HCT116 (cell line): ENCODE results near the gene SFT2D2. TPM values are rescaled to one million over a fixed set of nuclear protein-coding genes. Genes with fewer than 3 reads are reported as not detected.

Source experiments
- ATAC-seq: fragments of 200-7000 bp; cut with Tn5 transposase; 2 replicates; pipeline ENCODE4 v1.9.1; 2020; ENCODE audit warnings: mild to moderate bottlenecking, moderate library complexity
- BruUV-seq: library from RNA; stranded (reverse); fragments of 400-500 nt; replicated peaks from 2 replicates; lab custom pipeline; 2021; lab: Mats Ljungman, UMichigan
- CTCF ChIA-PET: fragments of 300-600 bp; sonication (Branson Sonifier 250); formaldehyde crosslinking; loops from one replicate; lab custom pipeline; 2021; ENCODE audit warnings: antibody characterized with exemption; lab: Charles Lee
- POLR2A ChIA-PET: fragments of 300-600, 350-600 bp; sonication (Branson Sonifier 250); formaldehyde crosslinking; loops from one replicate; lab custom pipeline; 2021; ENCODE audit warnings: antibody characterized with exemption; lab: Charles Lee
- RAD21 ChIA-PET, 2 experiments: fragments of 300-600 bp; sonication (Branson Sonifier 250); formaldehyde crosslinking; loops; one replicate each; lab custom pipeline; 2023; ENCODE audit warnings: low total read pairs in 2 of 2; ENCODE audit not compliant: uncharacterized antibody in 2 of 2, unreplicated experiment in 2 of 2, low non-redundant PET in 1 of 2; lab: Charles Lee
- DNase-seq: peaks from one replicate; pipeline ENCODE4 v3.0.0-alpha.2; 2010; ENCODE audit warnings: low read depth, low spot score
- H2AFZ ChIP-seq: fragments of 200-600 bp; shearing (Covaris generic), sonication (generic); 2 replicates; pipeline ENCODE4 v1.6.1; 2017; ENCODE audit warnings: low read depth, mixed run types, mixed read lengths, antibody characterized with exemption, low read length; ENCODE audit not compliant: poor library complexity, severe bottlenecking
- H3K27ac ChIP-seq: 2 replicates; pipeline ENCODE4 v1.5.1; 2012; ENCODE audit warnings: low read depth, low read length
- H3K27me3 ChIP-seq: fragments of 200-600 bp; sonication (generic); 2 replicates; pipeline ENCODE4 v1.6.1; 2016; ENCODE audit warnings: mixed run types, low read length, mixed read lengths; ENCODE audit not compliant: insufficient read depth
- H3K36me3 ChIP-seq, 2 experiments: fragments of 200-500 bp in 1 of 2; fragments of 200-600 bp in 1 of 2; sonication (Bioruptor generic) in 1 of 2; sonication (generic) in 1 of 2; 2 replicates each; pipeline versions ENCODE4 v1.5.1 to v1.6.1; 2014 to 2016; ENCODE audit warnings: low read length in 2 of 2, inconsistent platforms in 1 of 2, mixed read lengths in 1 of 2, mixed run types in 1 of 2; ENCODE audit not compliant: insufficient read depth in 2 of 2, control insufficient read depth in 1 of 2
- H3K4me1 ChIP-seq, 2 experiments: fragments of 200-600 bp in 1 of 2; sonication (generic) in 1 of 2; 2 replicates each; pipeline versions ENCODE4 v1.5.1 to v1.6.1; 2012 to 2017; ENCODE audit warnings: low read length in 2 of 2, inconsistent platforms in 1 of 2, mild to moderate bottlenecking in 1 of 2, mixed read lengths in 1 of 2, mixed run types in 1 of 2, moderate library complexity in 1 of 2; ENCODE audit not compliant: insufficient read depth in 2 of 2, control insufficient read depth in 1 of 2
- H3K4me2 ChIP-seq: fragments of 200-600 bp; sonication (generic); 2 replicates; pipeline ENCODE4 v1.6.1; 2017; ENCODE audit warnings: mixed run types, low read length, mixed read lengths
- H3K4me3 ChIP-seq, 2 experiments: fragments of 200-600 bp in 1 of 2; sonication (generic) in 1 of 2; replicated peaks in 1 of 2; 2 replicates each; pipeline ENCODE4 v1.5.1; 2011 to 2016; ENCODE audit warnings: low read length in 2 of 2, control low read depth in 1 of 2, low read depth in 1 of 2, mild to moderate bottlenecking in 1 of 2, mixed read lengths in 1 of 2, mixed run types in 1 of 2
- H3K79me2 ChIP-seq: fragments of 200-600 bp; sonication (generic); 2 replicates; pipeline ENCODE4 v1.6.1; 2017; ENCODE audit warnings: mild to moderate bottlenecking, mixed run types, low read length, moderate library complexity, mixed read lengths; ENCODE audit not compliant: insufficient read depth
- H3K9ac ChIP-seq: fragments of 200-600 bp; sonication (generic); 2 replicates; pipeline ENCODE4 v1.6.1; 2016; ENCODE audit warnings: low read length, mixed read lengths
- H3K9me2 ChIP-seq: fragments of 200-600 bp; sonication (generic), shearing (Covaris generic); 2 replicates; pipeline ENCODE4 v1.6.1; 2017; ENCODE audit warnings: mixed run types, mild to moderate bottlenecking, moderate library complexity; ENCODE audit not compliant: insufficient read depth
- H3K9me3 ChIP-seq, 2 experiments: fragments of 200-500 bp in 1 of 2; fragments of 200-600 bp in 1 of 2; sonication (Bioruptor generic) in 1 of 2; sonication (generic) in 1 of 2; 2 replicates each; pipeline ENCODE4 v1.6.1; 2014 to 2017; ENCODE audit warnings: low read length in 2 of 2, mixed read lengths in 2 of 2, inconsistent platforms in 1 of 2, low read depth in 1 of 2, mild to moderate bottlenecking in 1 of 2, mixed run types in 1 of 2, moderate library complexity in 1 of 2; ENCODE audit not compliant: control insufficient read depth in 1 of 2, insufficient read depth in 1 of 2
- H4K20me1 ChIP-seq: fragments of 200-600 bp; sonication (generic), shearing (Covaris generic); 2 replicates; pipeline ENCODE4 v1.6.1; 2017; ENCODE audit warnings: mixed run types, mild to moderate bottlenecking, moderate library complexity; ENCODE audit not compliant: insufficient read depth
- CBX3 ChIP-seq: IDR thresholded peaks from 2 replicates; pipeline ENCODE4 v1.6.1; 2012; ENCODE audit warnings: low read depth
- CEBPB ChIP-seq: IDR thresholded peaks from 2 replicates; pipeline ENCODE4 v1.6.1; 2012; ENCODE audit warnings: low read depth
- EGR1 ChIP-seq: IDR thresholded peaks from 2 replicates; pipeline ENCODE4 v1.6.1; 2012; ENCODE audit warnings: low read depth
- EZH2phosphoT487 ChIP-seq: fragments of 200-600 bp; IDR thresholded peaks from 2 replicates; pipeline ENCODE4 v1.6.1; 2018; ENCODE audit warnings: antibody characterized with exemption, borderline replicate concordance
- JUND ChIP-seq: IDR thresholded peaks from 2 replicates; pipeline ENCODE4 v1.6.1; 2012
- POLR2AphosphoS5 ChIP-seq: IDR thresholded peaks from 2 replicates; pipeline ENCODE4 v1.6.1; 2011; ENCODE audit warnings: mild to moderate bottlenecking, low read depth, low read length, moderate library complexity
- RAD21 ChIP-seq: IDR thresholded peaks from 2 replicates; pipeline ENCODE4 v1.6.1; 2012; ENCODE audit warnings: low read depth, mild to moderate bottlenecking
- SIN3A ChIP-seq: IDR thresholded peaks from 2 replicates; pipeline ENCODE4 v1.6.1; 2012; ENCODE audit warnings: low read depth
- SP1 ChIP-seq: IDR thresholded peaks from 2 replicates; pipeline ENCODE4 v1.6.1; 2012; ENCODE audit warnings: low read depth
- SRF ChIP-seq: IDR thresholded peaks from 2 replicates; pipeline ENCODE4 v1.6.1; 2012; ENCODE audit warnings: low read depth
- TCF7L2 ChIP-seq: IDR thresholded peaks from 2 replicates; pipeline ENCODE4 v1.7.0; 2011; ENCODE audit warnings: borderline replicate concordance, inconsistent platforms; ENCODE audit not compliant: insufficient read depth, insufficient read length; ENCODE audit errors: extremely low read depth
- ZBTB33 ChIP-seq: IDR thresholded peaks from 2 replicates; pipeline ENCODE4 v1.6.1; 2011; ENCODE audit warnings: mild to moderate bottlenecking, low read length, moderate library complexity; ENCODE audit not compliant: insufficient replicate concordance; ENCODE audit errors: extremely low read depth
- ZNF274 ChIP-seq: fragments of 200-500 bp; sonication (Bioruptor generic); IDR thresholded peaks from 2 replicates; pipeline ENCODE4 v1.6.1; 2014; ENCODE audit warnings: mild to moderate bottlenecking, low read depth, low read length, inconsistent platforms
- intact Hi-C: fragments of 100-400 bp; cut with micrococcal nuclease; formaldehyde crosslinking; loops from 2 replicates; pipeline ENCODE4 v1.10.0; 2022
- total RNA-seq: library from RNA; stranded (reverse); gene quantifications from one replicate; pipeline ENCODE4 v1.2.1, GENCODE V29; 2021; ENCODE audit not compliant: unreplicated experiment
- TF ChIP-seq, protein P1 (sequence below): IDR thresholded peaks from 2 replicates; pipeline ENCODE4 v1.6.1; 2012
- TF ChIP-seq, protein P2 (sequence below): IDR thresholded peaks from 2 replicates; pipeline ENCODE4 v1.6.1; 2012

The SFT2D2 gene
- total RNA-seq, 1 experiment from 2014 or later = 57.5 TPM

DNA sequence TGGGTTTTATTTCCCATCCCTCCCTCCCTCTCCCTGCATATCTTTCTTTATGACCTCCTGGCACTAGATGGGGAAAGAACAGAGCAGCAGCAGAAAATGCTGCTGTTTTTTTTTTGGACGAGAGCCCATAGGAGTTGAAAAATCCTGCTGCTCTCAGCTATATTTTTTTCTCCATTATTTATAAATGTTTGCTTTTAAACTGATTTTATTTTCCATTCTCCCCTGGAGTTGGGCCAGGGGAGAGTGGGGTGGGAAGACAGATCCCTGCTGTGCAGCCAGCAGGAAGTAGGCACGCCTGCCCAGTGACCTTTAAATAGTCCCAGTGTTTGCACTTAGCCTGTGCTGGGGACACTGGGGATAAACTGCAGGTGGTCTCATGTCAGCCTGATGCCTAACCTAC is 17.4 kb downstream of the SFT2D2 start:
- Histone ChIP-seq H3K4me2 (peak overlapping the region; percentile 47), H3K4me1 (peaks cover 17% of the 10 kb centered on the region in 2 experiments), H3K27ac (peak overlapping the region; percentile 44), H3K79me2 (peaks cover 28% of the 10 kb centered on the region)
- BruUV-seq = no TSS peak
- peak; percentile 53 for ATAC-seq
- DNase-seq = no peak
- intact Hi-C loops = no loop called here
- TF ChIP-seq, protein P1, sequence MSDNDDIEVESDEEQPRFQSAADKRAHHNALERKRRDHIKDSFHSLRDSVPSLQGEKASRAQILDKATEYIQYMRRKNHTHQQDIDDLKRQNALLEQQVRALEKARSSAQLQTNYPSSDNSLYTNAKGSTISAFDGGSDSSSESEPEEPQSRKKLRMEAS = no peak
- TF ChIP-seq RAD21 (no peak), POLR2AphosphoS5 (no peak), ZBTB33 (no peak), CBX3 (no peak), JUND (no peak), EGR1 (no peak), ZNF274 (no peak), SP1 (no peak), SRF (no peak), SIN3A (no peak), CEBPB (no peak), EZH2phosphoT487 (no peak), TCF7L2 (no peak)
- TF ChIP-seq, protein P2, sequence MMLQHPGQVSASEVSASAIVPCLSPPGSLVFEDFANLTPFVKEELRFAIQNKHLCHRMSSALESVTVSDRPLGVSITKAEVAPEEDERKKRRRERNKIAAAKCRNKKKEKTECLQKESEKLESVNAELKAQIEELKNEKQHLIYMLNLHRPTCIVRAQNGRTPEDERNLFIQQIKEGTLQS = no peak
- TF ChIP-seq, all 23 proteins: peak for 0
- ChIA-PET CTCF (interaction anchor here (1.4 kb wide), 1 partner anchor 8 kb away, joined by 9 read pairs; no protein-coding TSS in a partner anchor), RAD21 (no interaction called here), POLR2A (no interaction called here)
- Histone ChIP-seq H3K9me3 (no peaks in the 10 kb centered on the region), H2AFZ (no peak overlapping the region), H4K20me1 (no peaks in the 10 kb centered on the region), H3K36me3 (peaks cover 20 to 27% of the 10 kb centered on the region in 2 experiments), H3K9ac (no peak overlapping the region), H3K27me3 (no peaks in the 10 kb centered on the region), H3K4me3 (no peak overlapping the region), H3K9me2 (no peaks in the 10 kb centered on the region)
